ENCODE results near the gene MXRA7. TPM values are rescaled to one million over a fixed set of nuclear protein-coding genes. Genes with fewer than 3 reads are reported as not detected.

The MXRA7 gene
- total RNA-seq, 2 experiments from 2014 or later = 1.6 to 4.9 TPM

DNA sequence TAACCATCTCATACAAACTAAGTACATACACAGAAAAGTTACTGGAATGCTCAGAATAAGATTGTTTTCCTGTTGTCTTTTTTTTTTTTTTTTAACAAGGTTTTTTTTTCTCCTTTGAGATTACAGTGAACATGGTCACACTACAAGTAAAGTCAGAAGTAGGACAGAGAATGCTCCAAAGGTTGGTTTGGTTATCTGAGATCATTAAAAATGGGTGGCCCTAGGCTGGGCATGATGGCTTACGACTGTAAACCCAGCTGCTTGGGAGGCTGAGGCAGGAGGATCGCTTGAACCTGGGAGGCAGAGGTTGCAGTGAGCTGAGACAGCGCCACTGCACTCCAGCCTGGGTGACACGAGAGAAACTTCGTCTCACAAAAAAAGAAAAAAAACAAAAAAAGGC lies 60.3 kb downstream of the MXRA7 start:
- no TSS peak for BruUV-seq (replicated peaks)
- CTCF ChIA-PET (ENCODE audit: unreplicated experiment) = no interaction called here

DNA sequence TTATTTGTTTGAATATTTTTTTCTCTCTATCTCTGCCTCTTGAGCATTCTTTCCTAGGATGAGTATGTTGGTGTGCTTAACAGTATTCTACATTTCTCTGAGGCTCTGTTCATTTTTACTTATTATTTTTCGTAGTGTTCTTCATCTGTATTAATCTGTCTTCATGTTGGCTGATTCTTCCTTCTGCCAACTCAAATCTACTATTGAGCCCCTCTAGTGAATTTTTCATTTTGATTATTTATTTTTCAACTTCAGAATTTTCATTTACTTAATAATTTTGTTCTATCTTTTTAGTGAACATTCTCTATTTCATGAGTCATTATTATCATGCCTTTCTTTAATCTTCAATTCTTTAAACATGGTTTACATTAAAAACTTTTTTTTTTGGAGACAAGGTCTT lies 64.1 kb downstream of the MXRA7 start:
- Histone ChIP-seq H3K27ac (ENCODE audit: low read depth, low read length, poor library complexity, severe bottlenecking) (no peak overlapping the region), H3K4me1 (ENCODE audit: insufficient read depth, low read length, poor library complexity, severe bottlenecking) (no peaks in the 10 kb centered on the region), H3K9me3 (ENCODE audit: low read length) (peaks cover 8% of the 10 kb centered on the region; the same call in 1 of the 2 replicates), H3K79me2 (ENCODE audit: insufficient read depth, low read depth, low read length) (no peaks in the 10 kb centered on the region), H3K4me2 (ENCODE audit: low read length) (no peak overlapping the region), H3K9me2 (ENCODE audit: insufficient read depth, low read length) (no peaks in the 10 kb centered on the region), H2AFZ (ENCODE audit: low read length) (no peak overlapping the region), H4K20me1 (ENCODE audit: insufficient read depth, low read length) (no peaks in the 10 kb centered on the region), H3K36me3 (ENCODE audit: insufficient read depth, low read length) (no peaks in the 10 kb centered on the region), H3K4me3 (ENCODE audit: low read depth, low read length, poor library complexity, severe bottlenecking) (no peak overlapping the region)
- no peak for DNase-seq (ENCODE audit: low spot score)
- BruUV-seq (replicated peaks) = no TSS peak
- CTCF ChIA-PET (ENCODE audit: unreplicated experiment) = no interaction called here
- no peak for TF ChIP-seq EZH2phosphoT487 (IDR thresholded peaks at IDR 0.05; ENCODE audit: borderline replicate concordance, low read depth, low read length)
- TF ChIP-seq, protein P1, sequence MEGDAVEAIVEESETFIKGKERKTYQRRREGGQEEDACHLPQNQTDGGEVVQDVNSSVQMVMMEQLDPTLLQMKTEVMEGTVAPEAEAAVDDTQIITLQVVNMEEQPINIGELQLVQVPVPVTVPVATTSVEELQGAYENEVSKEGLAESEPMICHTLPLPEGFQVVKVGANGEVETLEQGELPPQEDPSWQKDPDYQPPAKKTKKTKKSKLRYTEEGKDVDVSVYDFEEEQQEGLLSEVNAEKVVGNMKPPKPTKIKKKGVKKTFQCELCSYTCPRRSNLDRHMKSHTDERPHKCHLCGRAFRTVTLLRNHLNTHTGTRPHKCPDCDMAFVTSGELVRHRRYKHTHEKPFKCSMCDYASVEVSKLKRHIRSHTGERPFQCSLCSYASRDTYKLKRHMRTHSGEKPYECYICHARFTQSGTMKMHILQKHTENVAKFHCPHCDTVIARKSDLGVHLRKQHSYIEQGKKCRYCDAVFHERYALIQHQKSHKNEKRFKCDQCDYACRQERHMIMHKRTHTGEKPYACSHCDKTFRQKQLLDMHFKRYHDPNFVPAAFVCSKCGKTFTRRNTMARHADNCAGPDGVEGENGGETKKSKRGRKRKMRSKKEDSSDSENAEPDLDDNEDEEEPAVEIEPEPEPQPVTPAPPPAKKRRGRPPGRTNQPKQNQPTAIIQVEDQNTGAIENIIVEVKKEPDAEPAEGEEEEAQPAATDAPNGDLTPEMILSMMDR (conservative IDR thresholded peaks at IDR 0.05; ENCODE audit: low read length) = no peak
- intact Hi-C loops (cut with micrococcal nuclease; ENCODE audit: unreplicated experiment) = no loop called here
- POLR2A ChIA-PET = no interaction called here

More for the DNA sequence above, 60.3 kb downstream of the MXRA7 start:
- Histone ChIP-seq H3K36me3 (ENCODE audit: insufficient read depth, low read length) (no peaks in the 10 kb centered on the region), H3K79me2 (ENCODE audit: insufficient read depth, low read depth, low read length) (no peaks in the 10 kb centered on the region), H3K27ac (ENCODE audit: low read depth, low read length, poor library complexity, severe bottlenecking) (no peak overlapping the region), H3K9me2 (ENCODE audit: insufficient read depth, low read length) (no peaks in the 10 kb centered on the region), H3K4me1 (ENCODE audit: insufficient read depth, low read length, poor library complexity, severe bottlenecking) (no peaks in the 10 kb centered on the region), H3K4me2 (ENCODE audit: low read length) (no peak overlapping the region), H2AFZ (ENCODE audit: low read length) (no peak overlapping the region), H3K9me3 (ENCODE audit: low read length) (peaks cover 8% of the 10 kb centered on the region; the same call in 1 of the 2 replicates), H3K4me3 (ENCODE audit: low read depth, low read length, poor library complexity, severe bottlenecking) (no peak overlapping the region), H4K20me1 (ENCODE audit: insufficient read depth, low read length) (no peaks in the 10 kb centered on the region)
- TF ChIP-seq EZH2phosphoT487 (IDR thresholded peaks at IDR 0.05; ENCODE audit: borderline replicate concordance, low read depth, low read length) = no peak
- TF ChIP-seq, protein P1 (conservative IDR thresholded peaks at IDR 0.05; ENCODE audit: low read length) = no peak
- POLR2A ChIA-PET = interaction anchor here (0.7 to 0.8 kb wide), 3 partner anchors 19 to 401 kb away, joined by 4 to 6 read pairs (median 4); no protein-coding TSS in a partner anchor
- DNase-seq (ENCODE audit: low spot score) = no peak
- intact Hi-C loops (cut with micrococcal nuclease; ENCODE audit: unreplicated experiment) = no loop called here

- H4K20me1 ChIP-seq (ENCODE audit: insufficient read depth, low read length) = no peaks in the 10 kb centered on the region
- no peaks in the 10 kb centered on the region for H3K4me1 ChIP-seq (ENCODE audit: insufficient read depth, low read length, poor library complexity, severe bottlenecking)
- no peak overlapping the region for H3K4me2 ChIP-seq (ENCODE audit: low read length)
- intact Hi-C loops (cut with micrococcal nuclease; ENCODE audit: unreplicated experiment) = no loop called here
- no peak overlapping the region for H3K27ac ChIP-seq (ENCODE audit: low read depth, low read length, poor library complexity, severe bottlenecking)
- TF ChIP-seq, protein P1 (conservative IDR thresholded peaks at IDR 0.05; ENCODE audit: low read length) = no peak
- TF ChIP-seq EZH2phosphoT487 (IDR thresholded peaks at IDR 0.05; ENCODE audit: borderline replicate concordance, low read depth, low read length) = no peak
- POLR2A ChIA-PET = no interaction called here
- no peaks in the 10 kb centered on the region for H3K9me2 ChIP-seq (ENCODE audit: insufficient read depth, low read length)
- H3K9me3 ChIP-seq (ENCODE audit: low read length) = peaks cover 8% of the 10 kb centered on the region; the same call in 1 of the 2 replicates
- no TSS peak for BruUV-seq (replicated peaks)
- no peak for DNase-seq (ENCODE audit: low spot score)
- H3K79me2 ChIP-seq (ENCODE audit: insufficient read depth, low read depth, low read length) = no peaks in the 10 kb centered on the region
- H3K4me3 ChIP-seq (ENCODE audit: low read depth, low read length, poor library complexity, severe bottlenecking) = no peak overlapping the region
- H2AFZ ChIP-seq (ENCODE audit: low read length) = no peak overlapping the region
- no peaks in the 10 kb centered on the region for H3K36me3 ChIP-seq (ENCODE audit: insufficient read depth, low read length)
- CTCF ChIA-PET (ENCODE audit: unreplicated experiment) = no interaction called here
Observed at GRCh38 chr17:76645481-76645880, 65.3 kb downstream of the MXRA7 start.

Data from OCI-LY7 (cell line).